Activated B cell treated with CpG ODN at 0.5 μM for 24 hours (primary cell): ENCODE results near the gene FOXC1. TPM values are rescaled to one million over a fixed set of nuclear protein-coding genes. Genes with fewer than 3 reads are reported as not detected.

Experiments
- ATAC-seq: fragments of 200-7000 bp; cut with Tn5 transposase; one replicate; pipeline ENCODE4 v1.10.0; 2021; ENCODE audit warnings: low read depth, mild to moderate bottlenecking, moderate library complexity
- CTCF ChIA-PET: fragments of 350-600 bp; sonication (Branson Sonifier 250); formaldehyde crosslinking; loops from one replicate; lab custom pipeline; 2021; ENCODE audit warnings: antibody characterized with exemption; lab: Charles Lee
- POLR2A ChIA-PET: fragments of 350-600 bp; sonication (Branson Sonifier 250); formaldehyde crosslinking; loops from one replicate; lab custom pipeline; 2021; ENCODE audit warnings: antibody characterized with exemption; lab: Charles Lee
- DNase-seq: peaks from one replicate; pipeline ENCODE4 v3.0.0; 2022
- H3K27ac Mint-ChIP-seq: one replicate; pipeline ENCODE4 v1.8.0; 2020; ENCODE audit warnings: mixed read lengths
- H3K27me3 Mint-ChIP-seq: one replicate; pipeline ENCODE4 v1.8.0; 2021; ENCODE audit warnings: mixed read lengths
- H3K36me3 Mint-ChIP-seq: one replicate; pipeline ENCODE4 v1.8.0; 2021; ENCODE audit warnings: low read depth, mixed read lengths
- H3K4me1 Mint-ChIP-seq: one replicate; pipeline ENCODE4 v1.8.0; 2021; ENCODE audit warnings: mixed read lengths
- H3K4me3 Mint-ChIP-seq: one replicate; pipeline ENCODE4 v1.8.0; 2020; ENCODE audit warnings: mild to moderate bottlenecking, mixed read lengths
- H3K9me3 Mint-ChIP-seq: one replicate; pipeline ENCODE4 v1.8.0; 2020; ENCODE audit warnings: mixed read lengths
- CTCF ChIP-seq: fragments of 200-600 bp; IDR thresholded peaks from one replicate; pipeline ENCODE4 v1.8.0; 2022; ENCODE audit warnings: antibody characterized with exemption, mild to moderate bottlenecking
- intact Hi-C: fragments of 100-400 bp; cut with micrococcal nuclease; formaldehyde crosslinking; loops from one replicate; pipeline ENCODE4 v1.15.1; 2024
- total RNA-seq: library from RNA; stranded (reverse); gene quantifications from 2 replicates; pipeline ENCODE4 v1.2.3, GENCODE V29; 2022

FOXC1 gene
- total RNA-seq, 1 donor from 2014 or later: 1.00 TPM

GRCh38 chr6:1635305-1636010, 25.7 kb downstream of the FOXC1 start:
- Mint-ChIP-seq H3K9me3 (no peaks in the 10 kb centered on the region), H3K36me3 (no peaks in the 10 kb centered on the region), H3K4me1 (peaks cover 16% of the 10 kb centered on the region), H3K27me3 (no peaks in the 10 kb centered on the region), H3K4me3 (no peak overlapping the region), H3K27ac (no peak overlapping the region)
- POLR2A ChIA-PET: no interaction called here
- intact Hi-C loops: no loop called here
- no peak for DNase-seq
- no peak for ATAC-seq
- TF ChIP-seq CTCF: no peak
- CTCF ChIA-PET: no interaction called here

DNA sequence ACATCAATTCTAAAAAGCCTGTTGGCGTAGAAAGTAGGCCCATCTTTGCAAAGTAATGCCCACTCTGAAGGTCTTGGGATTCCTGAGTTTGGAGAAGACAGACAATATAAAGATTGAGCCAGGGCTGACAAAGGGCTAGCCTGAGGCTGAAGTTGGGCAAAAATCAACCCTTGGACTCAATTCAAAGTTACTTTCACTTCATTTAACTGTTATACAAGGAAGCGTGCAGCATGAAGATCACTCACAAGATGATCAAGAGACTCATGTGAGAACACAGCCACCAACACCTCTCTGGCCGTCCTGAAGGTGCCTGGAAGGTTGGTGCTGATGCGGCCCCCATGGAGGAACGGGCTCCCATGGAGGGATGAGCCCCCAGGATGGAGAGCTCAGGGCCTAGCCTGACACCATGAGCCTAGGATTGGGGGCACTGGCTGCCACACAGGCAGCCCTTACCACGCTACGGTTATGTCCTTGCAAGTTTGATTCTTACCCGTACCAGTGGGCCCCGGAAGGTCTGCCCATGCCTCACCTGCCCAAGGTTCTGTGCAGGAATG, 26.6 kb downstream of the FOXC1 start:
- peaks cover 16% of the 10 kb centered on the region for H3K4me1 Mint-ChIP-seq
- ATAC-seq (no peak), DNase-seq (no peak)
- POLR2A ChIA-PET: interaction anchor here (1.1 kb wide), 1 partner anchor 9 kb away, joined by 3 read pairs; no protein-coding TSS in a partner anchor
- intact Hi-C loops: no loop called here
- CTCF ChIA-PET: no interaction called here
- no peaks in the 10 kb centered on the region for H3K9me3 Mint-ChIP-seq
- H3K36me3 Mint-ChIP-seq: no peaks in the 10 kb centered on the region
- no peak overlapping the region for H3K4me3 Mint-ChIP-seq
- no peaks in the 10 kb centered on the region for H3K27me3 Mint-ChIP-seq
- TF ChIP-seq CTCF: no peak
- H3K27ac Mint-ChIP-seq: no peak overlapping the region

GRCh38 chr6:1636971-1637871, 27.5 kb downstream of the FOXC1 start:
- no peaks in the 10 kb centered on the region for H3K27me3 Mint-ChIP-seq
- TF ChIP-seq CTCF: no peak
- peaks cover 16% of the 10 kb centered on the region for H3K4me1 Mint-ChIP-seq
- H3K27ac Mint-ChIP-seq: no peak overlapping the region
- no peak overlapping the region for H3K4me3 Mint-ChIP-seq
- ChIA-PET POLR2A (interaction anchor here (1.1 kb wide), 1 partner anchor 10 kb away, joined by 3 read pairs; no protein-coding TSS in a partner anchor), CTCF (no interaction called here)
- ATAC-seq (peak; percentile 86), DNase-seq (no peak)
- H3K9me3 Mint-ChIP-seq: no peaks in the 10 kb centered on the region
- H3K36me3 Mint-ChIP-seq: no peaks in the 10 kb centered on the region
- intact Hi-C loops: no loop called here

DNA sequence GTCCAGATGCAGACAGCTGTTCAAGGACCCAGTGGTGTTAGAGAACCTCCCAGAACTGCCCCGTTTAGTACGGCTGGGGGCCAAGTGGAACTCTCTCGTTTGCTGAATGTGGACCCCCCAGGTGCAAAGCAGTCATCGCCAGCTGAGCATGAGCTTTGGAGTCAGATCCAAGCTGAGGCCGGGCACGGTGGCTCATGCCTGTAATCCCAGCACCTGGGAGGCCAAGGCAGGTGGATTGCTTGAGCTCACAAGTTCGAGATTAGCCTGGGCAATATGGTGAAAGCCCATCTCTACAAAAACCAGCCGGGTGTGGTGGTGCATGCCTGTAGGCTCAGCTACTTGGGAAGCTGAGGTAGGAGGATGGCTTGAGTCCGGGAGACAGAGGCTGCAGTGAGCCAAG, 29.7 kb downstream of the FOXC1 start:
- intact Hi-C loops: no loop called here
- Mint-ChIP-seq H3K9me3 (no peaks in the 10 kb centered on the region), H3K27me3 (no peaks in the 10 kb centered on the region), H3K4me1 (peaks cover 16% of the 10 kb centered on the region), H3K27ac (no peak overlapping the region), H3K36me3 (no peaks in the 10 kb centered on the region), H3K4me3 (no peak overlapping the region)
- ChIA-PET CTCF (no interaction called here), POLR2A (no interaction called here)
- ATAC-seq (no peak), DNase-seq (no peak)
- TF ChIP-seq CTCF: no peak

GRCh38 chr6:1640476-1640875, 30.8 kb downstream of the FOXC1 start:
- ChIA-PET CTCF (no interaction called here), POLR2A (no interaction called here)
- TF ChIP-seq CTCF: no peak
- Mint-ChIP-seq H3K27me3 (no peaks in the 10 kb centered on the region), H3K9me3 (no peaks in the 10 kb centered on the region), H3K27ac (no peak overlapping the region), H3K4me1 (peaks cover 16% of the 10 kb centered on the region), H3K36me3 (no peaks in the 10 kb centered on the region), H3K4me3 (no peak overlapping the region)
- intact Hi-C loops: no loop called here
- ATAC-seq: no peak
- DNase-seq: no peak
